HG03378 (cell line): ENCODE results near the gene MTUS2.
A peak's percentile ranks its signal among the peaks of the same experiment; 100 is the strongest.

Source experiments
- ATAC-seq: cut with Tn5 transposase; IDR thresholded peaks from one replicate; pipeline ENCODE4 v1.9.1; 2021; ENCODE audit warnings: mild to moderate bottlenecking, moderate library complexity; ENCODE audit not compliant: unreplicated experiment

The MTUS2 gene

GRCh38 chr13:29474991-29475390, 654.9 kb downstream of the MTUS2 start:
- no peak for ATAC-seq

GRCh38 chr13:29476046-29476445, 655.9 kb downstream of the MTUS2 start:
- ATAC-seq = no peak

GRCh38 chr13:29479716-29480492, 659.8 kb downstream of the MTUS2 start:
- ATAC-seq = no peak

DNA sequence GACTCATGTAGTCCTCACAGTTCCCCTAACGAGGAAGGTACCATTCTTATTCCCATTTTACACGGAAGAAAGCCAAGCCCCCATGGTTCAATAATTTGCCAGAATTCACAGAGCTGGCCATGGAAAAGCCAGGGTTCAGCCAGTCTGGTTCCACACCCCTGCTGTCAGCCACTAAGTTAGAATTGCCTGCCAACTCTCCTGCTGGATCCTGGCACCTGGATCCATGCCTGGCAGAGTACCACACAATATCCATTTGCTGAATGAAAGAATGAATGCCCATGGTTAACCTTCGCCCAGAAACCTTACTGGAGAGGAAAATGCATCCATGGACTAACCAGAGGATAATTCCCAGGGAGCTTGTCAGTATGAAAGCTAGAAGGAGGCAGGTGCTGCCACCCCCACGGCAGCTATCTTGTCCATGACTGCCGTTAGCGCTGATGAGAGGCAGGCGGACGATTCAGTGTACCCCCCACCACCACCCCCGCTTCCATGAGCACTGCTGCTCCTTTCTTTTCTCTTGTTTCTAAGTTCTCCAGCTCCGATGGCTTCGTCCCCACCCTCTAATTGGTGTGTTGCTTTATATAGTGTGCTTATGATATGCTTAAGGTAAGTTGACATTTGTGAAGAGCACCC, 660.9 kb downstream of the MTUS2 start:
- no peak for ATAC-seq

GRCh38 chr13:29481603-29482002, 661.5 kb downstream of the MTUS2 start:
- ATAC-seq = no peak

GRCh38 chr13:29482504-29482903, 662.4 kb downstream of the MTUS2 start:
- ATAC-seq = no peak

DNA sequence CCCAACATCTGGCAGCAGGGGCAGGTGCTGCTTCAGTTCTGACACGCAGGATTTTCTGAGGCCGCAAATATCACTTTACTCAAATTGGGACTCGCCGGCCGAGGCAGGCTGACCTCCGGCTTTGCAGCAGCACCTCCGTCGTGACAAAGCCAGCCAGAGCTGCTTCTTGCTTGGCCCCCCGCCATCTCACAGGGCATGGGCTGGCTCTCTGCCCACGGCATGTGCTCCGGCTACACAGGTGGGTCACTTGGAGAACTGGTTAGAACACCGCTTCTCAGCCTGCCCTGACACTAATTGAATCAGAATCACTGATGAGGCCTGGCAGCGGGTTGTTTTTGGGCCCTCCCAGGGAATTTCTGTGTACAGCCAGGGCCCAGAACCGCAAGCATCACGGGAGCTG, 663.1 kb downstream of the MTUS2 start:
- no peak for ATAC-seq

- ATAC-seq = no peak
Observed at GRCh38 chr13:29483623-29484022, 663.5 kb downstream of the MTUS2 start.

DNA sequence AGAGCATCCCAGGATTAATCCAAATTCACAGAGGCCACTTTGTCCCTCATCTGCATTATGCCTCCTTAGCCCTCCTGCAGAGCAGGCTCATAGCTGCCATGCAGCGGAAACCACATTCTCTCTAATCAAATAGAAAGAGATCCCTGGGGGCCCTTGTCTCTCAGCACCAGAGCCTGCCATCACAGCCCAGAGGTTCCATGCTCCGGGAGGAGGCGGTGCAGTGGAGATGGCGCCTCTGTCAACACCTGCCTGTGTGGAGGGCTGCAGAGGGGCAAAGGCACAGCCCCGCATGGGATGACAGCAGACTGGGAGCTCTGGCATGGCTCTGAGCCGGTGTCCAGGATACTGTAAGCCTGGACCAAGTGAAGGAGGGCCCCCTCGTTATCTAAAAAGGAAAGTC, 664.1 kb downstream of the MTUS2 start:
- ATAC-seq = peak; percentile 53

DNA sequence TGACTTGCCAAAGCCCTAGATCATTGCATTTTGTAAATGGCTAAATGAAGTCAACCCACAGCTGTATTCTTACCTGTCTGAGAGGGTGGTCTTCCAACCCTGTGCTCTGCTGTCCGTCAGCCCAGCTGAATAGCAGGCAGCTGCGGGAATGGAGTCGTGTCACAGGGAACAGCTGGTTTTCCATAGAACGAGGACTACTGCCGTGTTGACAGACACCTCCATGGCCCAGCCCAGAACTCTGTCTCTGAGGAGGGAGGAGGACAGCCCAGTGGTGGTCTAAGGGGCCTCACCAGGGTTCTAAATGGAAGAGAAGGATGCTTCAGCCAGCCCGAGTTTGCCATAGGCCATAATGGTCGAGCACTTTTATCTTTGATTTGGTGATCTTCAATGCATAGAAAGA, 664.7 kb downstream of the MTUS2 start:
- no peak for ATAC-seq

DNA sequence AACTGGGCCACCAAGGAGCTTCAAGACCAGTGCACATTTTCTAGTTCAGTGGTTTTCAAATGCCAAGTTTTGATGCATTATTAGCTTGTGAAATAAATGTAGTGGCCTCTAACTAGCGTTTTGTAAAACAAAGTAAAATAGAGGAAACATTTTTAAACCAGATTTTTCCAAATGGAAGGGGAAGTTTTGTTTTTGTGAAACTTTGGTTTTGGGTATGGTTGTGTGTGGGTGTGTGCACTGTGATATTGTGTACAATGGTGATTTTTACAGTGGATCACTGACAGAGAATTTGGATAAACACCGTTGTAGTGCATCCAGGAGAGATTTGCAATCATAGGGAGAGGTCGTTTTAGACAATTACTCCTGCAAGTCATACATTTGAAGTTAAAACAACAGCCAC, 666.4 kb downstream of the MTUS2 start:
- no peak for ATAC-seq

DNA sequence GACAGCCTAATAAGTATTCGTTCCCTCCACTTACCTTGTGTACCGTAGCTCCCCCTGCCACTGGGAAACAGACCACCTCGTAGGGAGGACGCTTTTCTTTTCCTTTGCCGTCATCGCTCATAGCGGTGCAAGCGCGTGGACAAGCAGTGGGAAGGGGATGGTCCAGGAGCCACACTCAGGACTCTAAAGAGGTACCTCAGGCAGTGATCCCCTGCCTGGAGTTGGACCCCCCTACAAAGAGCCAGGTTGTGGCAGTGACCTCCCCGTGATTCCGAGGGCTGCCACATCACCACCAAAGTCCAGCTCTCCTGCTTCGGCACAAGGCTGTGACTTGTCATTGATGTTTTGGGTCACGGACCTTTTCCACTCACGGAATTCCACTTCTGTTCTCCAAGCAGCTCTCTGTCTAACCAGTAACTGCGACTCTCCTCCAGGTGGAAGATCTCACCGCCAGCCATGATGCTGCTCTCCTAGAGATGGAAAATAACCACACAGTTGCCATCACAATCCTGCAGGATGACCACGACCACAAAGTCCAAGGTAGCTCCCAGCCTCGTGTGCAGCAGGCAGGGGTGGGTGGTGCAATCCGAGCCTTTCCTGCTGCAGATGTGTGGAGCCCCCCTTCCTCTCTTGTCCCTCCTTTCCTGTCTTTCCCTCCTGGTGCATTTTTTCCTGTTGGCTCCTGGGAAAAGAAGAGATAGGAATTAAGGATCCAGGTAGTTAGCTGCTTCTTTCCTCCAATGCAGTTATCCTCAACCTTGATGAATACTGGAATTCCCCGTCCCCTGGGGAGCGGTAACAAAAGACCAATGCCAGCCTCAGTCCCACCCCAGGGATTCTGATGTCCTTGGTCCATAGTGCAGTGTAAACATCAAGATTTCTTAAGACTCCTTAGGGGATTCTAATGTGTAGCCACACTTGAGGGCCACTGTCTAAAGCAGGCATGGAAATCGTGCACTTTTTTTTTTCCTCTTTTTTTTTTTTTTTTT, 667.6 kb downstream of the MTUS2 start:
- ATAC-seq = no peak

DNA sequence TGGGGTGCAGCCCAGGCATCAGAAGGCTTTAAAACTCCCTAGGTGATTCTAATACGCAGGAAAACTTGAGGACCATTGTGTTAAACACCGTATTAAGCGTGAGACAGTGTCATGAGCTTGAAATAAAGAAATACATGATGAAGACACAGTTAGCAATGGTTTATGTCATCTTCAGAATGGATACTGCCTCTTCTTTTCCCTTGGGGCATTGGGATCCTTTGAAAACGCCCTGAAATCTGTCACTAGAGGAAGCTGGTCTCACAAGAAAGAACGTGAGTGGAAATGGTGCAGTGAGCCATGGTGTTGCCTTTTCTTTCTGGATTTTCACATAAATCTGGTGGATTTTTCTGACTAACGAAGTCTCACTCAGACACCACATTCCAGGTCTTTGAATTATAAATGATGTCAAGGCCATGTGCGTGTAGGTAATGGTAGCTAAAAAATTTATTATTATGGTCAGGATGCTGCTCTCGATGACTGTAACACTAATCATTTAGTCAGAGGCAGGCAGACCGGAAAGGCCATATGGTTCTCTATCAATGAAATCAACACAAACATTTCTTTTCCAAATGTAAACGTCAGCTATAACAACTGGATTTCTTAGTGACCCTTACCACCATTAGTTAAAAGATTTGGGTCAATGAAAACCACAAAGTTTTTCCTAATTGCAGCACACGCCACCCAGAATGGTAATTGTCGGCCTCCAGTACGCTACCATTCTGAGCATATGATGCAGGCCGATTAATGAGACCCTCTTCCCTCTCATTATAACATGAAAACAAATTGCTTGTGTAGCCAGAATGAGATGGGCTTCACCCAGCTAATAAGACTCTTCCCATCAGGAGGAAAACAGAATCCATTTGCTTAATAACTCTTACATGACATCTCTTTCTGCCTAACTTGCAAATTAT, 669.8 kb downstream of the MTUS2 start:
- ATAC-seq = no peak

DNA sequence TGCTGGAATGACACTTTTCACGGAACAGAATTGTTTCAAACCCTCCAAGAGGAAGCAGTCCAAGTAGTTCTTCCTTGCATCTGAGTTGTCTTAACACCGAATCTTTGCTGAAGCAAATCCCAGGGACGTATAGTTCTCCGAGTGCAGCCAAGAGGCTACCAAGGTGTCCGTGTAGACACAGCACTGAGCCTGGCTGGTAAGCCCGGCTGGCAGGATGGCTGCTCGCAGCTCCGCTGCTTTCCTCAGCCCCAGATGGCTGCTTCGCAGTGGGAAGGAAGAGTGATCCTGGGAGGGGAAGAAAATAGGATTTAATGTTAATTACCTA, 670.4 kb downstream of the MTUS2 start:
- no peak for ATAC-seq

- ATAC-seq = no peak
Observed at GRCh38 chr13:29491248-29491647, 671.1 kb downstream of the MTUS2 start.

- ATAC-seq = no peak
Observed at GRCh38 chr13:29493796-29494195, 673.7 kb downstream of the MTUS2 start.

- no peak for ATAC-seq
Observed at GRCh38 chr13:29494520-29494919, 674.4 kb downstream of the MTUS2 start.

GRCh38 chr13:29496241-29496712, 676.1 kb downstream of the MTUS2 start:
- peak; percentile 63 for ATAC-seq

DNA sequence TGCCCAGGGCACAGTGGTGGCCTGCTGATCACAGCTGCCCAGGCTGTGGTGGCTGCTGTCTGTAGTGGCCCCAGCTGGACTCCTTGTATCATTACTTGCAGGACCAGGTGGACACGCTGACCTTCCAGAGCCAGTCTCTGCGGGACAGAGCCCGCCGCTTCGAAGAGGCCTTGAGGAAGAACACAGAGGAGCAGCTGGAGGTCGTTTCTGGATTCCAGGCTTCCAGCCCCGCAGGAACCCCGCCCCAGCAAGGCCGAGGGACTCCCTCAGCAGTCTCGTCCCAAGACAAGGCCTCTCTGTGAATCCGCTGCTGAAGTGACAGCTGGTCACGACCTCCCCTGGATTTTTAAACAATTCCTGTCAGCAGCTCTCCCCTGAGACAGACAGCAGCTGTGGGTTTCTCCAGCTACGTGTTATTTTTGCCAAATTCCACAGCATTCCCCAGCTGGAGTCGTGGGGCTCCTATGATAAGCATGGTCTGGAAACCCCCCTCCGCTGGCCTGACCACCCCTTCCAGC, 677.1 kb downstream of the MTUS2 start:
- no peak for ATAC-seq

GRCh38 chr13:29498426-29499040, 678.4 kb downstream of the MTUS2 start:
- ATAC-seq = no peak
